Measurements from ENCODE around the gene SYTL5. TPM values are rescaled to one million over a fixed set of nuclear protein-coding genes. Genes with fewer than 3 reads are reported as not detected.

SYTL5 gene
- total RNA-seq, 1 experiment from 2014 or later = not detected

- H3K27me3 ChIP-seq = no peaks in the 10 kb centered on the region
- no peaks in the 10 kb centered on the region for H3K9me3 ChIP-seq
- H3K4me3 ChIP-seq = no peak overlapping the region
- no peaks in the 10 kb centered on the region for H3K36me3 ChIP-seq
- DNase-seq = no peak
These were observed 100.8 kb downstream of the SYTL5 start for GRCh38 chrX:38106991-38107655.

DNA sequence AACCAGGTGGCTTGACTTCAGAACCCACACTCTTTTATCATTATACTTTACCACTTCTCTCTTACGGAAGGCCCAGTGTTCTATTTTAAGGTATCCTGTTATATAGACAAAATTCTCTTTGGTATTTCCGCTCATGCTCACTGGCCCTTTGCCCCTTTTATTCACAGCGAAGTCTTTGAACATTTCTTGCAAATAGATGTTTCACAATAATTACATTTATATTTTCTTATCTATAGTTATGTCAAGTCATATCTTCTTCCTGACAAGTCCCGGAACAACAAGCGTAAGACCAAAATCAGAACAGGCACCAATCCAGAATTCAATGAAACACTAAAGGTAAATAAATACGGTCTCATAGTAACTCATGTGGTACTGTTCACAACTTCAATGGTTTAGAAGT, 102.0 kb downstream of the SYTL5 start:
- Histone ChIP-seq H3K4me3 (no peak overlapping the region), H3K9me3 (no peaks in the 10 kb centered on the region), H3K27me3 (no peaks in the 10 kb centered on the region), H3K36me3 (no peaks in the 10 kb centered on the region)
- no peak for DNase-seq

GRCh38 chrX:38109042-38109898, 102.9 kb downstream of the SYTL5 start:
- Histone ChIP-seq H3K36me3 (no peaks in the 10 kb centered on the region), H3K4me3 (no peak overlapping the region), H3K9me3 (no peaks in the 10 kb centered on the region), H3K27me3 (no peaks in the 10 kb centered on the region)
- no peak for DNase-seq

DNA sequence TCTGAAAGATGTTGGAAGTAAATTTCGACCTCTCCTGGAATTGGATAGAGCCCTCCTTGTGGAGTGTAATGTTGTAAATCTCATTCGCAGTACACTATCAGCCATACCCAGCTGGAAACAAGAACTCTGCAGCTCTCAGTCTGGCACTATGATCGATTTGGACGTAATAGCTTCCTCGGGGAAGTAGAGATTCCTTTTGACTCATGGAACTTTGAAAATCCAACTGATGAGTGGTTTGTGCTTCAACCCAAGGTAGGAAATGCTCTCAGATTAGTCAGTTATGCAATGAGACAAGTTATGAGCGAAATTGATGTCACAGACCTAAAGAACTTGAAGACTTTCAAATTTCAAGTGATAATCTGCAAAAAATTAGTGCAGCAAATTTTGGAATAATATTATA, 103.9 kb downstream of the SYTL5 start:
- H3K9me3 ChIP-seq = no peaks in the 10 kb centered on the region
- no peaks in the 10 kb centered on the region for H3K36me3 ChIP-seq
- DNase-seq = no peak
- H3K27me3 ChIP-seq = no peaks in the 10 kb centered on the region
- no peak overlapping the region for H3K4me3 ChIP-seq

- Histone ChIP-seq H3K36me3 (no peaks in the 10 kb centered on the region), H3K9me3 (no peaks in the 10 kb centered on the region), H3K4me3 (no peak overlapping the region), H3K27me3 (no peaks in the 10 kb centered on the region)
- no peak for DNase-seq
These were observed 104.8 kb downstream of the SYTL5 start for GRCh38 chrX:38111196-38111595.

DNA sequence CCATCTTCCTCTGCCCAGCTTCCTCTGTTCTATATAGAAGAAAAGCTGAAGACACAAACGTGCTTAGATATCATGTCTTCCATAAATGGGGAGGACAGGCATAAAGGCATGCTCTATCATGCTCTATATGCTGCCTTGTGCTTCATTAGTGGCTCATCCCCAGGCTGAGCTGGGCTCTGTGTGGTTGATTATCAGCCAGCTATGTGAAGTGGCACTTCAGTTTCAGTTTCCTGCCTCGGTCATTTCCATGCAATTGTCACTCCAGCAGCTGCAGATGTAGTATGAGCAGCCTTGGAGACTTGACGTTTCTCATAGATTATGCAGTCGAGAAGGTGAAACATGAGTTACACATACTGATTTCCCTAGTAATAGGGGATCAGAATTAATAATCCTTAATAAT, 106.2 kb downstream of the SYTL5 start:
- no peak for DNase-seq
- no peaks in the 10 kb centered on the region for H3K9me3 ChIP-seq

GRCh38 chrX:38116706-38117105, 110.4 kb downstream of the SYTL5 start:
- no peaks in the 10 kb centered on the region for H3K36me3 ChIP-seq
- no peaks in the 10 kb centered on the region for H3K9me3 ChIP-seq
- H3K4me3 ChIP-seq = no peak overlapping the region
- no peaks in the 10 kb centered on the region for H3K27me3 ChIP-seq
- no peak for DNase-seq

More for the DNA sequence above, 106.2 kb downstream of the SYTL5 start:
- H3K27me3 ChIP-seq = no peaks in the 10 kb centered on the region
- no peak overlapping the region for H3K4me3 ChIP-seq
- no peaks in the 10 kb centered on the region for H3K36me3 ChIP-seq

- Histone ChIP-seq H3K4me3 (no peak overlapping the region), H3K36me3 (no peaks in the 10 kb centered on the region), H3K27me3 (no peaks in the 10 kb centered on the region), H3K9me3 (no peaks in the 10 kb centered on the region)
- peak; percentile 31 for DNase-seq
These were observed 111.1 kb downstream of the SYTL5 start for GRCh38 chrX:38117485-38117884.

DNA sequence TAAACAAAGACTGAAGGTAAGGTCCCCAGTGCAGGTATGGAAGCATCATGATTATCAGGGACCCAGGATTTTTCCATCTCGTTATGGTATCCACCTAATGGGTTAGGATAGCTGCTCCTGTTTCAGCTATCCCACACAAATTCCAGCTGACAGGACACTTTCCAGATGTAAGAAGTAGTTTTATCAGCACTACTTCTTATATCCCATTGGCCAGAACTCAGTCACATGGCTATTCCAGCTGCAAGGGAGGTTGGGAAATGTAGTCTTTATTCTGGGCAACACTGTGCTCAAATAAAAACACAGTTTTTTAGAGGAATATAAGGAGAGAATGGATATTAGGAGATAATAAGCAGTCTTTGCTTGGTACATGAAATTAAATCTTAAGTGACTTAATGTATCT, 117.6 kb downstream of the SYTL5 start:
- Histone ChIP-seq H3K9me3 (no peaks in the 10 kb centered on the region), H3K36me3 (no peaks in the 10 kb centered on the region), H3K27me3 (no peaks in the 10 kb centered on the region), H3K4me3 (no peak overlapping the region)
- no peak for DNase-seq

GRCh38 chrX:38126179-38126578, 119.8 kb downstream of the SYTL5 start:
- Histone ChIP-seq H3K36me3 (no peaks in the 10 kb centered on the region), H3K9me3 (no peaks in the 10 kb centered on the region), H3K27me3 (no peaks in the 10 kb centered on the region), H3K4me3 (no peak overlapping the region)
- no peak for DNase-seq

GRCh38 chrX:38127961-38128360, 121.6 kb downstream of the SYTL5 start:
- H3K9me3 ChIP-seq = no peaks in the 10 kb centered on the region
- H3K27me3 ChIP-seq = no peaks in the 10 kb centered on the region
- H3K36me3 ChIP-seq = no peaks in the 10 kb centered on the region
- no peak overlapping the region for H3K4me3 ChIP-seq
- no peak for DNase-seq

DNA sequence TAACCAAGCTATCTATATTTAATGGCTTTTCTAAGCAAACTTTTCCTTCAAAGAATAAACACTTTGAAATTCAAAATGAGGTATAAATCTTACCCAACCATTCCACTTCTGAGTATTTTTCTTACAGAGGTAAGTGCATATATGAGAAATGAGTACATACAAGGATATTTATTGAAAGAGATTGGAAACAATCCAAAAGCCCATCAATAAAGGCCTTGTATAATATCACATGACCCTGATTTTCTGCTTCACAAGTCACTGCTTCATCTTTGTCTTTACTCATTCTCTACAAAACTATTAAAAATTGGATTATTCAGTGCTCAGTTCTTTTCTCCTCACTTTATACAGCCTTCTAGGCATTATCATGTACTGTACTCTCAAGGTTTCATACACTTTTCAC, 123.0 kb downstream of the SYTL5 start:
- Histone ChIP-seq H3K9me3 (no peaks in the 10 kb centered on the region), H3K27me3 (no peaks in the 10 kb centered on the region), H3K4me3 (no peak overlapping the region), H3K36me3 (no peaks in the 10 kb centered on the region)
- no peak for DNase-seq

DNA sequence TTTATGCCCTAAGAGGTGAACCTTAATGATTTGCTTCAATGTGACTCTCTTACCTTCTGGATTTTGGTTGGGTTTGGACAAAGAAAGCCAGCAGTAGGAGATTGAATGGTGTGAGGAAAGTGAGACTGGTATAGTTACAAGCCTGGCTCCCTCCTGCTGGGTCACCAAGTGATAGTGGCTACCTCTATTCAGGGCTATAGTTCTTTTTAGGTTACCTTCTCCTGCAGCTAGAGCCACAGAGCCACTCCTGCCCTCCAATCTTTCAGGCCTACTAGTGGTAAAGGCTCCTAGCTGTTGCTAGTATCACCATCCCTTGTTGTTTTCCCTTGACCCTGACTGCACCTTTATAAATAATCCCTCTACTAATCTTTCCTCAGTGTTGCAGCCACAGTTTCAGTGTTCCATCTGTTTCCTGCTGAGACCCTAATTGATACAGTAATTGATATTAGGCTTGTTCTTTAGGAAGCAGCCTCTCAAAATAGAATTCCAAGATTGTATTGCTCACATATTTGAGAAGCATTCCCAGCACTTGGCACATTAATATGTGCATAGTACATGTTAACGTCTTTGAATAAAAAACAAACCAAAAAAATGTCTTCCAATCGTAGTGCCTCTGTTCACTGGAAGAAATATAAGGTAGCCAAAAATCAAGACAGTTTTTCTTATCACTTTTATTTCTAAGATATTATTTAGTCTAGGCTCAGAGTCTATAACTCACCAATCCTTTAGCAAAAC, 132.0 kb downstream of the SYTL5 start:
- H3K9me3 ChIP-seq = no peaks in the 10 kb centered on the region
- no peaks in the 10 kb centered on the region for H3K27me3 ChIP-seq
- no peak overlapping the region for H3K4me3 ChIP-seq
- no peaks in the 10 kb centered on the region for H3K36me3 ChIP-seq
- DNase-seq = no peak

DNA sequence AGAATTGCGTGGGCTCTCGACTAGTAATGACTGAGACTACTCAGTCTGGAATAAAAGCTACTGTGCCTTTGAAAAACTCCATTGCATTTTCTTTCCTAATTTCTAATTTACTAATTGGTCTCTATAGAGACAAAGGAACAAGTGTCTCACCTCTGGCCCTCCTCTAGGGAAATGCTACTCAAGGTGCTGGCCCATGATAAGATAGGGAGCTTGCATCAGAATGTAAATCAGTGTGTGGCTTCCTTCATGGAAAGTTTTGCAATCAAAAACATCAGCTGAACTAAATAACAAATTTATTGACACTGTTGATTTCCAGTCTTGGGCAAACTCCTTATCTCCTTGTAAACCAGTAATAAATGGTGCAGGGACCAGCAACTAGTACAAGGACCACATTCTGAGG, 132.5 kb downstream of the SYTL5 start:
- Histone ChIP-seq H3K27me3 (no peaks in the 10 kb centered on the region), H3K4me3 (no peak overlapping the region), H3K9me3 (no peaks in the 10 kb centered on the region), H3K36me3 (no peaks in the 10 kb centered on the region)
- DNase-seq = no peak

DNA sequence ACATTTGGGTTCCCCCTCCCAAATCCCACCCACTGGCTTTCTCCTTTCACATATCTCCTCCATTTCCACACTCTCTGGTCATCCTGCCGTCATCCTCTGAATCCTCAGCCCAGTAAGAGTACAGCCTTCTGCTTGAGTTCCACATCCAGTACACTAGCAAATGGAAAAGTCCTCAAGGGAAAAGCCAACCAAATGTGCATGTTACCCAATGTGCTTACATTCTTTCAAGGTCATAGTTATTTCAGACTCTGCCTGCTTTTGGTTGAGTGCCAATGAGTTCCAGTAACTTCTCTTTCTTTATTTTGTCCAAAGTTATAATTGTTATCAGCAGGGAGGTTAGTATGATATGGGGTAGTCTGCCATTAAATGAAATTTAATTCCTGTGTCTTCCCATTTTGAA, 136.3 kb downstream of the SYTL5 start:
- no peaks in the 10 kb centered on the region for H3K9me3 ChIP-seq
- no peak for DNase-seq
- H3K36me3 ChIP-seq = no peaks in the 10 kb centered on the region

DNA sequence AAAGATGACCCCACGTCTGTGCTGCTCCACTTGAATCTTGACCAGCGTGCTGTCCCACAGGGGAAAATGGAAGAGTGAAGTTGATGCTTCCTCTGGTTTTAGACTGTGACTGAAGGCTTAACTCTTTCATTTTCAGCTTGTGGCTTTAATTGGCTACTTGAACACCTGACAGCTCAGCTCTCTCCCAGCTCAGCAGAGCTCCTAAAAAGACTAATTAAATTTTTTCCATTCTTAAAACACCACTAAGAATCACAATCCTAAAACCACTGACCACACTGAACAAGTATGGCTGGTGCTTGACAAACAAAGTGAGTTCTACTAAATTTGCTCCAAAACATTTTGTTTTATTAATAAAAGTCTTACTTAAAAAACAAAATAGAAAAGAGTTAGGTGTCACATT, 142.7 kb downstream of the SYTL5 start:
- no peaks in the 10 kb centered on the region for H3K27me3 ChIP-seq
- no peak for DNase-seq
- no peaks in the 10 kb centered on the region for H3K36me3 ChIP-seq
- H3K9me3 ChIP-seq = no peaks in the 10 kb centered on the region
- no peak overlapping the region for H3K4me3 ChIP-seq

More for the DNA sequence above, 136.3 kb downstream of the SYTL5 start:
- Histone ChIP-seq H3K27me3 (no peaks in the 10 kb centered on the region), H3K4me3 (no peak overlapping the region)

- DNase-seq = no peak
- no peaks in the 10 kb centered on the region for H3K9me3 ChIP-seq
- H3K4me3 ChIP-seq = no peak overlapping the region
- no peaks in the 10 kb centered on the region for H3K27me3 ChIP-seq
- H3K36me3 ChIP-seq = no peaks in the 10 kb centered on the region
These were observed 144.6 kb downstream of the SYTL5 start for GRCh38 chrX:38150993-38151392.

Data from MG63 (cell line).